T-helper 17 cell (primary cell): ENCODE results near the gene USP6NL. TPM values are rescaled to one million over a fixed set of nuclear protein-coding genes. Genes with fewer than 3 reads are reported as not detected.

ENCODE experiments used
- ATAC-seq: fragments of 150-1000 bp; cut with Tn5 transposase; 2 replicates; pipeline ENCODE4 v1.10.0; 2021; ENCODE audit warnings: mild to moderate bottlenecking, moderate library complexity
- DNase-seq, 3 donors: peaks; one replicate each; pipeline versions ENCODE4 v3.0.0 to v3.0.0-alpha.2; 2020 to 2021
- H3K9me3 ChIP-seq: one replicate; pipeline ENCODE4 v1.7.0; 2013; ENCODE audit warnings: low read length, mild to moderate bottlenecking; ENCODE audit not compliant: control insufficient read depth, poor library complexity, severe bottlenecking
- H3K27ac Mint-ChIP-seq: one replicate; pipeline ENCODE4 v1.8.0; 2022; ENCODE audit warnings: mild to moderate bottlenecking, moderate library complexity, mixed read lengths
- H3K27me3 Mint-ChIP-seq: one replicate; pipeline ENCODE4 v1.8.0; 2022; ENCODE audit warnings: mixed read lengths
- H3K36me3 Mint-ChIP-seq: one replicate; pipeline ENCODE4 v1.8.0; 2022; ENCODE audit warnings: low read depth, mixed read lengths
- H3K4me1 Mint-ChIP-seq: one replicate; pipeline ENCODE4 v1.8.0; 2022; ENCODE audit warnings: mild to moderate bottlenecking, mixed read lengths
- H3K4me3 Mint-ChIP-seq: one replicate; pipeline ENCODE4 v1.8.0; 2022; ENCODE audit warnings: mild to moderate bottlenecking, moderate library complexity, mixed read lengths
- total RNA-seq, 4 donors: library from RNA in 2 of 4; stranded (reverse) in 2 of 4; gene quantifications; one replicate each; pipeline ENCODE4 v1.2.3 and lab custom pipeline; 2022 to 2026

USP6NL gene
- 1 to 10 TPM; 2.5 to 5.6 TPM for total RNA-seq
- 3.7 to 7.9 reads per million in 2 donors for total RNA-seq (lab: John Stamatoyannopoulos, UW)

DNA sequence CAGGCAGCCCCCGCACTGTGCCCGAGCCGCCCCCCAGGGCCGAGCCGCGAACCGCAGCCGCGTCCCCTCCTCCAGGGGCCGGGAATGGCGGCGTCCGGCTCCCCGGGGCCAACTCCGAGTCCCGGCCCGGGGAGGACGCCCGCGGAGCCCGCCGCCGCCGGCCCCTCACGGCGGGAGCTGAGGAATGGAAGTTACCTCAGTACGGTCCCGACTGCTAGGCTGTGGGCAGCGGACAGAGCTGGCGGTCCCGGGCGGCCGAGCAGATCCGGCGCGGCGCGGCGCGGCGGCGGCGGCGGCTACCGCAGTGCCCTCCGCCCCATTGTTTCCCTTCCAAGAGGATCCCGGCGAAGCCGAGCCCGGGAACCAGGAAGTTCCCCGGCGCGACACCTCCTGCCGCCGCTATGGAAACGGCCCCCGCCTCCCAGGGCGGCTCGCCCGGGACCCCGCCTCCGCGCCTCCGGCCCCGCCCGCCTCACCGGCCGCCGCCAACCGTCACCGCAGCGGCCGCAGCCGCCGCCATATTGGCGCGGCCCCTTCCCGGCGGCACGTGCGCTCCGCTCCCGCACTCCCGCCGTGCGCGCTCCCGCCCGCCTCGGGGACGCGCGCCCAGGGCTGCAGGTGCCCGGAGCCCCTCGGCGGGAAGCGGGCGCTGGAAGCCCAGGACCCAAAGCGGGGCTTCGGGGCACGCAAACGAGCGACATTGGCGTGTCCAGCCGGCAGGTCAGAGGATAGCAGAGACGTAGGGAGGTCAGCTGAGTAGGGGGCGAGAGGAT is at the start of gene USP6NL:
USP6NL (minus strand) TSS at position 403 of the 773 bp plus-strand sequence. CDS start 14,016 bp downstream, outside the sequence.
- H3K36me3 Mint-ChIP-seq: no peaks in the 10 kb centered on the region
- H3K27me3 Mint-ChIP-seq: peaks cover 8% of the 10 kb centered on the region
- H3K4me1 Mint-ChIP-seq: peaks cover 17% of the 10 kb centered on the region

DNA sequence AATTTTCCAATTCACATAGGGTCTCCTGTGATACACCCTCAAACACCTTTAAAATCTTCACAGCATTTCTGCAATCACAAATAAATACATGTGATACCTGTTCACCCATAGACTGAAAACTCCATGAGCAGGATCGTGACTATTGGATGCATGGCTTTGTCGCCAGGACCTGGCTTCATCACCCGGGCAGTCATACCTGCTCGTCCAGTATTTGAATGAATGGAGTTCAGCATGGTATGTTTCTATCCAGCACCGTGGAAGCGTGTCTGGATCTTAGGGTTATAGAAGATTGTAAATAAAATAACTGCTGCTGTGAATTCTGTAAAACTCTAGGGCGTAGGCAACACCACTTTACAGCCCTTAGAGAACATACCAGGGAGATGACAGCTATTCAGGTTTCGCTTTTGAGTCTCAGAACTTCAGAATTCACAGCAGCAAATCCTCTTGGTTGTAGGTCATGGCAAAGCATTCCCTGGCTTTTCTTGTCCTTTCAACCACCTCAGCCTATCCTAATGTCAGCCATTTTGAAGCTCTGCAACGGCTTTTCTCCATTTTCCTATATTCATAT is 47.4 kb upstream of the USP6NL start:
- H3K27me3 Mint-ChIP-seq: peaks cover 5% of the 10 kb centered on the region
- H3K4me3 Mint-ChIP-seq: no peak overlapping the region
- no peaks in the 10 kb centered on the region for H3K9me3 ChIP-seq
- ATAC-seq (no peak), DNase-seq (no peak)
- peaks cover 1% of the 10 kb centered on the region for H3K36me3 Mint-ChIP-seq
- no peak overlapping the region for H3K27ac Mint-ChIP-seq
- H3K4me1 Mint-ChIP-seq: peaks cover 10% of the 10 kb centered on the region

More for the DNA sequence above, at the start of gene USP6NL:
- Mint-ChIP-seq H3K27ac (peak within 1 kb of the TSS; percentile 79), H3K4me3 (peak within 1 kb of the TSS; percentile 92)
- DNase-seq (peak; percentile 40 to 57 (median 55)), ATAC-seq (peak; percentile 75)
- no peaks in the 10 kb centered on the region for H3K9me3 ChIP-seq

DNA sequence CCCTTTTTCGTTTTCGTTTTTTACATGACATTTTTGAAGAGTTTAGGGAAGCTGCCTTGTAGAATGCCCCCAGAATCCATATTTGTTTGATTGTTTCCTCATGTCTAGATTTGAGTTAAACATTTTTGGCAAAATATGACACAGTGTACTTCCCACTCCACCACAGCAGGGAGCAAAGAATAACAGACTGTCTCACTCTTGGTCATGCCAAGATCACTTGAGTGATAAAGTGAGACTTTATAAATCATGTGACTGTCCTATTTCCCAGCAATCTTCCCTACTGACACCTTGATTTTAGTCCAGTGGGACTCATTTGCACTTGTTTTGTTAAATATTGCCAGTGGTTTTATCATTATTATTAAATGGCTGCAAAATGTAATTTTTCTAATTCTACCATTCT is 44.4 kb upstream of the USP6NL start:
- H3K27me3 Mint-ChIP-seq: peaks cover 9% of the 10 kb centered on the region
- no peak overlapping the region for H3K4me3 Mint-ChIP-seq
- no peak for DNase-seq
- no peaks in the 10 kb centered on the region for H3K9me3 ChIP-seq
- ATAC-seq: no peak
- H3K27ac Mint-ChIP-seq: no peak overlapping the region
- peaks cover 3% of the 10 kb centered on the region for H3K4me1 Mint-ChIP-seq
- H3K36me3 Mint-ChIP-seq: peaks cover 3% of the 10 kb centered on the region

DNA sequence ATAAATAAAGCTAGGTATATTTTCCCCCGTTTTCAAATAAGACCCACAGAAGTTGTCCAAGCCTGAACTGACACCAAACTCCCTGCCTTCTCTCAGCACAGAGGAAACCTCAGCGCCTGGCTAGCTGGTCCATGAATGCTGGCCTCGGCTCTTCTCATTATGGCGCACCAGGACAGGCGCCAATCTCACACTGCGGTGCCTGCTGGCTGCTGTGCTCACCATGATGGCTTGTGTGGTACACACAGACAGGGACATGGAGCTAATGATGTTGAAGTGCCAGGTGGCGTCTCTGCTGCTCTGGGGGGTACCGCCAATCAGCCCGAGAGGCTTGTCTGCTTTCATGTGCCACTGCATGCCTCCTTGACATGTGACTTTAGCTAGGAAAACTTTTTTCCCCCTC is 43.2 kb upstream of the USP6NL start:
- no peak for ATAC-seq
- peaks cover 3% of the 10 kb centered on the region for H3K36me3 Mint-ChIP-seq
- H3K9me3 ChIP-seq: no peaks in the 10 kb centered on the region
- H3K4me1 Mint-ChIP-seq: peaks cover 3% of the 10 kb centered on the region
- H3K4me3 Mint-ChIP-seq: no peak overlapping the region
- peaks cover 4% of the 10 kb centered on the region for H3K27me3 Mint-ChIP-seq
- H3K27ac Mint-ChIP-seq: no peak overlapping the region
- no peak for DNase-seq

DNA sequence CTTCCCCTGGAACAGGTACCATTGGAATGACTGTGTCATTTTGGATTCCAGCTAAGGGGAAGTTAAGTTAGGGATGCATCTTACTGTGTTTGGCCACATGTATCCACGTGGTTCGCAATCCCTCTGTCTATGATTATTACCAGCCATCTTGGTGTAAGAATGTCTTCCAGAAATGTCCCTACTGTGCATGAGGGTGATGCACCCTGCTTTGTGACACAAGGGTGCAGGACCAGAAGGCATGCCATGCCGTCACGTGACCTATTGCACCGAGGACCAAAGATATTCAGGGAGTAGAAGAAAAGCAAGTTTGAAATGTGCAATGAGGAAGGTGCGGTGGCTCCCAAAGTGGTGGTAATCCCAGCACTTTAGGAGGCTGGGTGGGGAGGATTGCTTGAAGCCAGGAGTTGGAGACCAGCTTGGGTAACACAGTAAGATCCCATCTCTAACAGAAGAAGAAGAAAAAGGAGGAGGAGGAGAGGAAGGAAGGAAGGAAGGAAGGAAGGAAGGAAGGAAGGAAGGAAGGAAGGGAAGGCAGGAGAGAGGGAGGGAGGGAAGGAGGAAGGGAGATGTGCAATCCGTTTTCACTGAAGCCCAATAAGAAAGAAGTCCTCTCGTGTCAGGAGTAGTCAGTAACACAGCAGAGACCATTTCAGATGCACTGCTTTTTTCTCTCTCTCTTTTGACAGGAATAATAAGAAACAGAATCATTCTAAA is 42.5 kb upstream of the USP6NL start:
- no peak for ATAC-seq
- DNase-seq: no peak
- H3K9me3 ChIP-seq: no peaks in the 10 kb centered on the region
- Mint-ChIP-seq H3K36me3 (peaks cover 3% of the 10 kb centered on the region), H3K4me1 (peaks cover 3% of the 10 kb centered on the region), H3K27ac (no peak overlapping the region), H3K4me3 (no peak overlapping the region), H3K27me3 (peaks cover 4% of the 10 kb centered on the region)

DNA sequence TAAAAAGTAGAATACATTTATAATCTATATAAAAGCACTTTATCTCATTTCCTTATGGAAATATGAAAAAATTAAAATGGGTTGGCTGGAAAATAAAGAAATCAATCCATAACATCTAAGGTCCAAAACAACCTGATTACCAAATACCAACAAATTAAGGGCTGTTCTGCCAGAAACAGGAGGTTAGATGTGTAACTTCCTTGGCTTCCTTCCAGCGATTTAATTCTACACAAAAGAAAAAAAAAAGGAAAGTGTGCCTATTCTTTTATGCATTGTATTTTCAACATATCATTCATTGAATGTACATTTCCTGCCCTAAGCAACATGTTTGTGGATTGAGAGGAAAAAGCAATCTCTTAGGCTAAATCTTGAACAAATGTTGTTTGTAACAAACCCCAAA is 36.2 kb upstream of the USP6NL start:
- H3K4me1 Mint-ChIP-seq: peaks cover 3% of the 10 kb centered on the region
- H3K9me3 ChIP-seq: no peaks in the 10 kb centered on the region
- DNase-seq (no peak), ATAC-seq (no peak)
- no peak overlapping the region for H3K4me3 Mint-ChIP-seq
- H3K27me3 Mint-ChIP-seq: peaks cover 5% of the 10 kb centered on the region
- H3K27ac Mint-ChIP-seq: no peak overlapping the region
- H3K36me3 Mint-ChIP-seq: peaks cover 2% of the 10 kb centered on the region

DNA sequence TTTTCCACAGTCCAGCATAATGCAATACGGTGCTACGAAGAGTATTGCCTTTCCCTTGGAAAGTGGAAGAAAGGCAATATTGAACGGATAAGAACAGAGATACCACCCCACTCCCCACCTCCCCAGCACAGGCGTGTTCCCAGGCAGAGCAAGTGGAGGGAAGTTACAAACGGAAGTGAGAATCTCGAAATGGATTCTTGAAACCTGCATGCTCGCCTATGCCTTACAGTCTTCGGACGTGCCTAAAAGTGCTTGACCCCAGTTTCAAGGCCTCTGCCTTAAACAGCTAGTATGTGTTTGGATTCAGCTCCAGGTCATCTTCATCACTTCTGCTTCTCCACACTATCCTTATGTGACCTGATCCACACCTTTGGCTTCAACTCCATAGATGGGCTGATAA is 35.0 kb upstream of the USP6NL start:
- no peak for ATAC-seq
- peaks cover 13% of the 10 kb centered on the region for H3K27me3 Mint-ChIP-seq
- peaks cover 5% of the 10 kb centered on the region for H3K4me1 Mint-ChIP-seq
- DNase-seq: no peak
- no peak overlapping the region for H3K27ac Mint-ChIP-seq
- peaks cover 3% of the 10 kb centered on the region for H3K36me3 Mint-ChIP-seq
- H3K4me3 Mint-ChIP-seq: no peak overlapping the region
- no peaks in the 10 kb centered on the region for H3K9me3 ChIP-seq

DNA sequence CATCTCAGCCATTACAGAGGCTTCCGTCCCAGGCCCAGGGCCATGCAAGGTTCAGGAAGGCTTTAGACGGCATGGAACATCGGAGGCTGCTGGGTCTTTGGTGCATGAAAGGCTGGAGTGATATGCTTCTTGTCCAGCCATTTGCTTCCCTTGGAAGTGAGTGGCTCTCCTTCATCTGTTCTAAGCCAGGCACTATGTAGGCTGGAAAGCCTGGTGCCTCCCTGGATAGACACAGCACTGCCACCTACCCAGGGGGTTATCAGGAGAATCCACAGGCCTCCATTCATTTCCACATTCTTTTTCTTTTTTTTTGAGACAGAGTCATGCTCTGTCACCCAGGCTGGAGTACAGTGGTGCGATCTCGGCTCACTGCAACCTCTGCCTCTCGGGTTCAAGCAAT is 31.6 kb upstream of the USP6NL start:
- H3K9me3 ChIP-seq: no peaks in the 10 kb centered on the region
- Mint-ChIP-seq H3K27ac (no peak overlapping the region), H3K4me3 (no peak overlapping the region), H3K27me3 (peaks cover 27% of the 10 kb centered on the region), H3K36me3 (peaks cover 3% of the 10 kb centered on the region), H3K4me1 (peaks cover 5% of the 10 kb centered on the region)
- DNase-seq (no peak), ATAC-seq (no peak)

DNA sequence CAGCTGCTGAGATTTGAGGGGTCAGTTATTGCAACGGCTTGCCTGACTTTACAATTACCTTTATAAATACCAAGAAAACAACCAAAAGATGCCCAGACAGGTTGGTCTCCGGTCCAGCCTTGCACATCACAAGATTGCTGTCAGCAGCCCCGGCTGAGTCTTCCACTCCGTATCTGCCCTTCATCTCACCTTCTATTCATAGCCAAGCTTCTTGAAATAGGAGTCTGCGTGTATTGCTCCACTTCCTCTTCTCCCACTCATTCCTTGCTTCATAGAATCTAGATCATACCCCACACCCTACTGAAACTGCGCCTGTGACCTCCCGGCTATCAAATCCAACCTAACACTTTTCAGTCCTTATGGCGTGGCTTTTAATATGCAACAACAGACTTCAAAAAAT is 31.1 kb upstream of the USP6NL start:
- no peak for DNase-seq
- Mint-ChIP-seq H3K4me1 (peaks cover 5% of the 10 kb centered on the region), H3K36me3 (peaks cover 3% of the 10 kb centered on the region), H3K4me3 (no peak overlapping the region), H3K27ac (no peak overlapping the region), H3K27me3 (peaks cover 29% of the 10 kb centered on the region)
- no peak for ATAC-seq
- no peaks in the 10 kb centered on the region for H3K9me3 ChIP-seq

DNA sequence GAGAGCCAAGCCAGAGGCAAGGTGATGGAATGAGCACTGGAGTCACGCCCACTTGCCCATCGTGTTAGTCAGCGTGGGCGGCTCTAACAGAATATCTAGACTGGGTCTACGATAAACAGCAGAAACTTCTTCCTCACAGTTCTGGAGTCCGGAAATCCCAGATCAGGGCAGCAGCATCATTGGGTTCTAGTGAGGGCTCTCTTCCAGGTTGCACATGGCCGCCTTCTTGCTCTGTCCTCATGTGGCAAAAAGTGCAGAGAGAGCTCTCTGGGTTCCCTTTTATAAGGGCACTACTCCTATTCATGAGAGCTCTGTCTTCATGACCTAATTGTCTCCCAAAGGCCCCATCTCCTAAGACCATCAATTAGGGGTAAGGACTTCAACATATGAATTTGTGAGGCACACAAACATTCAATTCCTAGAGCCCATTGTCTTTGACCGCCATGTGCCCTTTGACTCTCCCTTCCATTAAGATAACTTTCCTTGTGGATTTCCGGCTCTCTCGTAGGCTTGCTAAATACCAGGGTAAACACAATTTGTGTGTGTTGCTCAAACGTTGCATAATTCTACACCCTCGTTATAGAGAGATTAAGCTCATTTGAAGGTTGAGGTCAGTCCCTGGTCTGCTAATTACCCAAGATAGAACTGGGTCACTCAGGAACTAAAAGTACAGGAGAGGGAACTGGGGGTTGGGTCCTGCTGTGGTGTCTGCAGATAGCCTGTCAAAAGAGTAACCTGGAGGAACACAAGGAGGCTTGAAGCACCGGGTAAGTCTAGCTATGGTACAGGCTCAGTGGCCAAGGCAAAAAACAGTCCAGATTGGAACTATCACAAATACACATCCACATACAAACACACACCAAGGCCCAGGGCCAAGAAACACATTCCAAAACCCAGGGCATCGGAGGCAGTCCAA is 28.7 kb upstream of the USP6NL start:
- Mint-ChIP-seq H3K4me1 (peaks cover 5% of the 10 kb centered on the region), H3K27me3 (peaks cover 39% of the 10 kb centered on the region), H3K27ac (no peak overlapping the region), H3K4me3 (no peak overlapping the region), H3K36me3 (peaks cover 6% of the 10 kb centered on the region)
- DNase-seq (no peak), ATAC-seq (no peak)
- no peaks in the 10 kb centered on the region for H3K9me3 ChIP-seq

DNA sequence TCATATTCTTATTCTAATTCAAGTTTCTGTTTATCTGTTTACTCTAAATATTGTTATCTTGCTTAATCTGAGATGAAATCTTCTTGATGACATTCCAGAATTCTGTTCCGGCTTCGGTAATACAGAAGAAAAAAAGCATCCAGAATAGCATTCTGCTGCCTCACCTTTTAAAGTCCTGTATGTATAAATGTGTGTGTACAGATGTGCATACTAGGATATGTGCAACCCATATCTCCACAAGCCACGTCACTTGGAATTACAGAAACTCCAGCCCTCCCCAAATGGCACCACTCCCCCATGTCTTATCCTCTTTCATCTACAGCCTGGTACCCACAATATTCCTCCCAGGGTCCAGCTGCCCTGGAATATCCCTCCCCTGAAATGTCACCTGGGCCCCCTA is 27.9 kb upstream of the USP6NL start:
- Mint-ChIP-seq H3K4me3 (no peak overlapping the region), H3K36me3 (peaks cover 6% of the 10 kb centered on the region), H3K27me3 (peaks cover 39% of the 10 kb centered on the region), H3K27ac (no peak overlapping the region), H3K4me1 (peaks cover 5% of the 10 kb centered on the region)
- no peak for DNase-seq
- H3K9me3 ChIP-seq: no peaks in the 10 kb centered on the region
- no peak for ATAC-seq

DNA sequence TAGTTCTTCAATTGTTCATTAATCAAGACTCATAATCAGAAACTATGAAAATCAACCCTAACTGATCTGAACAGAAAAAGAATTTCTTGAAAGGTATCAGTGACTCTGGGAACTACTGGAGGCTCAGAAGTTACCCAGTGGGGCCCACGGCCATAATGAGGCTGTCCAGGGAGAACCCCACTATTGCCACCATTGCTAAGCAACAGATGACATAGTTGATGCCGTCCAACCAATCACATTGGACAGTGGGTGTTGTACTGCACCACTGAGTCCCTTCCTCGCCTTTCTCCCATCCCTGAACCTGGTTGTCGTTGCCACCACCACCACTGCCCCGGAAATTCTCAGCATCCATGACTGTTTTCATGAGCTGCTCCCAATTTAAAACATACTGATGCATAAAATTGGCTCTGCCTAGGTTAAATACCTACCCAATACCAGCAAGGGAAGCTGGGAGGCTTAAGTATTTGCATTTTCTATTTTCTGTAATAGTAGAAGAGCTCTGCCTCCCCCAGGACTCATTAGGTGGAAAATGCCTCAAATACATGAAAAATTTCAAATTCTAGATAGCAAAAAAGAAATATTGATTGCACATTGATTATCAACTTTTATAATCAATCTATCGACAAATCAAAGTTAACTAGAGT is 26.7 kb upstream of the USP6NL start:
- H3K4me1 Mint-ChIP-seq: peaks cover 5% of the 10 kb centered on the region
- H3K36me3 Mint-ChIP-seq: peaks cover 6% of the 10 kb centered on the region
- H3K27me3 Mint-ChIP-seq: peaks cover 39% of the 10 kb centered on the region
- H3K9me3 ChIP-seq: no peaks in the 10 kb centered on the region
- H3K27ac Mint-ChIP-seq: no peak overlapping the region
- H3K4me3 Mint-ChIP-seq: no peak overlapping the region
- DNase-seq (no peak), ATAC-seq (no peak)
